Panc1 (cell line): ENCODE data around the gene FAM13A.

Experiments
- POLR2AphosphoS5 ChIP-seq: IDR thresholded peaks from 2 replicates; pipeline ENCODE4 v1.6.1; 2012; ENCODE audit warnings: mild to moderate bottlenecking, low read depth, low read length, moderate library complexity
- TF ChIP-seq, protein P1 (sequence below): fragments of 450-650 bp; IDR thresholded peaks from 2 replicates; pipeline ENCODE4 v1.5.1; 2017; ENCODE audit warnings: mild to moderate bottlenecking
- TF ChIP-seq, protein P2 (sequence below), 2 experiments: IDR thresholded peaks; 2 replicates each; pipeline ENCODE4 v1.6.1; 2011 to 2012; ENCODE audit warnings: low read depth in 2 of 2, control low read depth in 1 of 2, low read length in 1 of 2, mild to moderate bottlenecking in 1 of 2, moderate library complexity in 1 of 2; ENCODE audit not compliant: insufficient read depth in 1 of 2

DNA sequence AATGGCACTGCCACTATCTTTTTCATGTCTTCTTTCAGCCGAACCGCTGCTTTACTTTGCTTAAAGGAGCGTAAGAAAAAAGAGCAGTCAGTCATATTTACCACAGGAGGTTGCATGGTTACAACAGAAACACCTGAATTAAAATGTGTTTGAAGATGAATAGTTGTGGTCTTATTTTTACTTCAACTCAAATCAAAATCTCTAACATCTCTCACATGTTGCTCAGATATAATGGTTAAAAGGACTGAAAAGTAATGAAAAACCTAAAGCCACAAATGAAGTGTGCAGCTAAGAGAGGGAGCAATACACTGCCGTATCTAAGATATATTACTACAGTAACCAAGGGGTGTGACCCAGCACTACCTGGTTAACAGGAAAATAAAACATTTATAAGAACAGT is 27.4 kb downstream of the FAM13A start:
- TF ChIP-seq, protein P1, sequence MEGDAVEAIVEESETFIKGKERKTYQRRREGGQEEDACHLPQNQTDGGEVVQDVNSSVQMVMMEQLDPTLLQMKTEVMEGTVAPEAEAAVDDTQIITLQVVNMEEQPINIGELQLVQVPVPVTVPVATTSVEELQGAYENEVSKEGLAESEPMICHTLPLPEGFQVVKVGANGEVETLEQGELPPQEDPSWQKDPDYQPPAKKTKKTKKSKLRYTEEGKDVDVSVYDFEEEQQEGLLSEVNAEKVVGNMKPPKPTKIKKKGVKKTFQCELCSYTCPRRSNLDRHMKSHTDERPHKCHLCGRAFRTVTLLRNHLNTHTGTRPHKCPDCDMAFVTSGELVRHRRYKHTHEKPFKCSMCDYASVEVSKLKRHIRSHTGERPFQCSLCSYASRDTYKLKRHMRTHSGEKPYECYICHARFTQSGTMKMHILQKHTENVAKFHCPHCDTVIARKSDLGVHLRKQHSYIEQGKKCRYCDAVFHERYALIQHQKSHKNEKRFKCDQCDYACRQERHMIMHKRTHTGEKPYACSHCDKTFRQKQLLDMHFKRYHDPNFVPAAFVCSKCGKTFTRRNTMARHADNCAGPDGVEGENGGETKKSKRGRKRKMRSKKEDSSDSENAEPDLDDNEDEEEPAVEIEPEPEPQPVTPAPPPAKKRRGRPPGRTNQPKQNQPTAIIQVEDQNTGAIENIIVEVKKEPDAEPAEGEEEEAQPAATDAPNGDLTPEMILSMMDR: no peak
- no peak for TF ChIP-seq POLR2AphosphoS5
- TF ChIP-seq, protein P2, sequence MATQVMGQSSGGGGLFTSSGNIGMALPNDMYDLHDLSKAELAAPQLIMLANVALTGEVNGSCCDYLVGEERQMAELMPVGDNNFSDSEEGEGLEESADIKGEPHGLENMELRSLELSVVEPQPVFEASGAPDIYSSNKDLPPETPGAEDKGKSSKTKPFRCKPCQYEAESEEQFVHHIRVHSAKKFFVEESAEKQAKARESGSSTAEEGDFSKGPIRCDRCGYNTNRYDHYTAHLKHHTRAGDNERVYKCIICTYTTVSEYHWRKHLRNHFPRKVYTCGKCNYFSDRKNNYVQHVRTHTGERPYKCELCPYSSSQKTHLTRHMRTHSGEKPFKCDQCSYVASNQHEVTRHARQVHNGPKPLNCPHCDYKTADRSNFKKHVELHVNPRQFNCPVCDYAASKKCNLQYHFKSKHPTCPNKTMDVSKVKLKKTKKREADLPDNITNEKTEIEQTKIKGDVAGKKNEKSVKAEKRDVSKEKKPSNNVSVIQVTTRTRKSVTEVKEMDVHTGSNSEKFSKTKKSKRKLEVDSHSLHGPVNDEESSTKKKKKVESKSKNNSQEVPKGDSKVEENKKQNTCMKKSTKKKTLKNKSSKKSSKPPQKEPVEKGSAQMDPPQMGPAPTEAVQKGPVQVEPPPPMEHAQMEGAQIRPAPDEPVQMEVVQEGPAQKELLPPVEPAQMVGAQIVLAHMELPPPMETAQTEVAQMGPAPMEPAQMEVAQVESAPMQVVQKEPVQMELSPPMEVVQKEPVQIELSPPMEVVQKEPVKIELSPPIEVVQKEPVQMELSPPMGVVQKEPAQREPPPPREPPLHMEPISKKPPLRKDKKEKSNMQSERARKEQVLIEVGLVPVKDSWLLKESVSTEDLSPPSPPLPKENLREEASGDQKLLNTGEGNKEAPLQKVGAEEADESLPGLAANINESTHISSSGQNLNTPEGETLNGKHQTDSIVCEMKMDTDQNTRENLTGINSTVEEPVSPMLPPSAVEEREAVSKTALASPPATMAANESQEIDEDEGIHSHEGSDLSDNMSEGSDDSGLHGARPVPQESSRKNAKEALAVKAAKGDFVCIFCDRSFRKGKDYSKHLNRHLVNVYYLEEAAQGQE (IDR thresholded peaks at IDR 0.05; ENCODE audit: insufficient read depth in 1 of 2, low read depth in 2 of 2, low read length in 1 of 2): no peak
